WTC11 (cell line): ENCODE measurements around the gene KCNN4. TPM values are rescaled to one million over a fixed set of nuclear protein-coding genes. Genes with fewer than 3 reads are reported as not detected.

ENCODE experiments used
- ATAC-seq: fragments of 200-7000 bp; cut with Tn5 transposase; 2 replicates; pipeline ENCODE4 v1.10.0; 2021; ENCODE audit warnings: mild to moderate bottlenecking, moderate library complexity
- CTCF ChIA-PET: fragments of 300-600 bp; sonication (Branson Sonifier 250); formaldehyde crosslinking; loops from one replicate; lab custom pipeline; 2021; ENCODE audit warnings: antibody characterized with exemption; lab: Charles Lee
- POLR2A ChIA-PET: fragments of 350-600 bp; sonication (Branson Sonifier 250); formaldehyde crosslinking; loops from one replicate; lab custom pipeline; 2021; ENCODE audit warnings: antibody characterized with exemption; lab: Charles Lee
- DNase-seq: peaks from one replicate; pipeline ENCODE4 v3.0.0; 2021; ENCODE audit warnings: low spot score
- H3K27ac Mint-ChIP-seq: 2 replicates; pipeline ENCODE4 v1.8.0; 2021; ENCODE audit warnings: mixed read lengths
- H3K27me3 Mint-ChIP-seq: 2 replicates; pipeline ENCODE4 v1.8.0; 2021; ENCODE audit warnings: low read depth, mild to moderate bottlenecking, moderate library complexity, mixed read lengths
- H3K36me3 Mint-ChIP-seq: 2 replicates; pipeline ENCODE4 v1.8.0; 2021; ENCODE audit warnings: mixed read lengths
- H3K4me1 Mint-ChIP-seq: 2 replicates; pipeline ENCODE4 v1.8.0; 2022; ENCODE audit warnings: mixed read lengths
- H3K4me3 Mint-ChIP-seq: 2 replicates; pipeline ENCODE4 v1.8.0; 2021; ENCODE audit warnings: mild to moderate bottlenecking, moderate library complexity, mixed read lengths
- H3K9me3 Mint-ChIP-seq: 2 replicates; pipeline ENCODE4 v1.8.0; 2021; ENCODE audit warnings: mixed read lengths
- ATF1 ChIP-seq: sonication (generic); formaldehyde crosslinking; IDR thresholded peaks from 2 replicates; pipeline ENCODE4 v1.8.1; 2023; ENCODE audit warnings: mild to moderate bottlenecking, moderate library complexity, missing genetic modification reagents
- FOXK1 ChIP-seq: sonication (generic); formaldehyde crosslinking; IDR thresholded peaks from 2 replicates; pipeline ENCODE4 v1.8.0; 2022; ENCODE audit warnings: mild to moderate bottlenecking, moderate library complexity, missing genetic modification reagents
- GRHL2 ChIP-seq: fragments of 250-450 bp; sonication (Bioruptor Pico); IDR thresholded peaks from 2 replicates; pipeline ENCODE4 v1.8.0; 2022; ENCODE audit warnings: mild to moderate bottlenecking, moderate library complexity; ENCODE audit not compliant: insufficient replicate concordance, severe bottlenecking
- GTF2I ChIP-seq: fragments of 250-450 bp; sonication (Bioruptor Pico); conservative IDR thresholded peaks from 2 replicates; pipeline ENCODE4 v1.4.0; 2021; ENCODE audit warnings: mild to moderate bottlenecking
- HMGA2 ChIP-seq: fragments of 250-450 bp; sonication (Bioruptor Pico); IDR thresholded peaks from 2 replicates; pipeline ENCODE4 v1.4.0; 2021; ENCODE audit warnings: mild to moderate bottlenecking, moderate library complexity
- IRF2 ChIP-seq: sonication (generic); formaldehyde crosslinking; IDR thresholded peaks from 2 replicates; pipeline ENCODE4 v1.8.0; 2022; ENCODE audit warnings: low read depth, missing genetic modification reagents, borderline replicate concordance
- KAT7 ChIP-seq: sonication (generic); formaldehyde crosslinking; IDR thresholded peaks from 2 replicates; pipeline ENCODE4 v1.8.1; 2023; ENCODE audit warnings: missing genetic modification reagents, mild to moderate bottlenecking, borderline replicate concordance
- RELA ChIP-seq: sonication (generic); formaldehyde crosslinking; IDR thresholded peaks from 2 replicates; pipeline ENCODE4 v1.8.1; 2022; ENCODE audit warnings: missing genetic modification reagents, mild to moderate bottlenecking, borderline replicate concordance
- RORB ChIP-seq: fragments of 250-450 bp; sonication (Bioruptor Pico); IDR thresholded peaks from 2 replicates; pipeline ENCODE4 v1.9.0; 2021; ENCODE audit warnings: mild to moderate bottlenecking
- SMAD3 ChIP-seq: sonication (generic); formaldehyde crosslinking; IDR thresholded peaks from 2 replicates; pipeline ENCODE4 v1.8.0; 2022; ENCODE audit warnings: missing genetic modification reagents, mild to moderate bottlenecking, borderline replicate concordance
- TEAD4 ChIP-seq: sonication (generic); formaldehyde crosslinking; IDR thresholded peaks from 2 replicates; pipeline ENCODE4 v1.8.0; 2022; ENCODE audit warnings: mild to moderate bottlenecking, missing genetic modification reagents
- TP53 ChIP-seq: sonication (generic); formaldehyde crosslinking; IDR thresholded peaks from 2 replicates; pipeline ENCODE4 v1.8.1; 2023; ENCODE audit warnings: mild to moderate bottlenecking, missing genetic modification reagents
- ZNF138 ChIP-seq: sonication (generic); formaldehyde crosslinking; conservative IDR thresholded peaks from 2 replicates; pipeline ENCODE4 v1.8.1; 2022; ENCODE audit warnings: mild to moderate bottlenecking, moderate library complexity, missing genetic modification reagents
- ZNF396 ChIP-seq: fragments of 250-450 bp; sonication (Bioruptor Pico); IDR thresholded peaks from 2 replicates; pipeline ENCODE4 v1.8.0; 2021; ENCODE audit warnings: mild to moderate bottlenecking, moderate library complexity, borderline replicate concordance
- total RNA-seq: library from RNA; stranded (reverse); gene quantifications from 3 replicates; pipeline ENCODE4 v1.2.3, GENCODE V29; 2021
- TF ChIP-seq, protein P1 (sequence below): fragments of 200-600 bp; IDR thresholded peaks from 2 replicates; pipeline ENCODE4 v1.8.0; 2022; ENCODE audit warnings: antibody characterized with exemption
- TF ChIP-seq, protein P2 (sequence below): fragments of 250-450 bp; sonication (Bioruptor Pico); IDR thresholded peaks from 2 replicates; pipeline ENCODE4 v2.1.2; 2022; ENCODE audit warnings: mild to moderate bottlenecking, moderate library complexity
- TF ChIP-seq, protein P3 (sequence below): sonication (generic); formaldehyde crosslinking; IDR thresholded peaks from 2 replicates; pipeline ENCODE4 v1.8.0; 2022; ENCODE audit warnings: mild to moderate bottlenecking, missing genetic modification reagents
- TF ChIP-seq, protein P4 (sequence below): sonication (generic); formaldehyde crosslinking; IDR thresholded peaks from 2 replicates; pipeline ENCODE4 v1.8.1; 2023; ENCODE audit warnings: mild to moderate bottlenecking, missing genetic modification reagents, borderline replicate concordance
- TF ChIP-seq, protein P5 (sequence below): sonication (generic); formaldehyde crosslinking; IDR thresholded peaks from 2 replicates; pipeline ENCODE4 v1.8.1; 2022; ENCODE audit warnings: low read depth, mild to moderate bottlenecking, moderate library complexity, missing genetic modification reagents, borderline replicate concordance
- TF ChIP-seq, protein P6 (sequence below): sonication (generic); formaldehyde crosslinking; IDR thresholded peaks from 2 replicates; pipeline ENCODE4 v1.8.1; 2023; ENCODE audit warnings: mild to moderate bottlenecking, missing genetic modification reagents, moderate library complexity

The KCNN4 gene
- total RNA-seq, 1 experiment from 2014 or later = 0.98 TPM

DNA sequence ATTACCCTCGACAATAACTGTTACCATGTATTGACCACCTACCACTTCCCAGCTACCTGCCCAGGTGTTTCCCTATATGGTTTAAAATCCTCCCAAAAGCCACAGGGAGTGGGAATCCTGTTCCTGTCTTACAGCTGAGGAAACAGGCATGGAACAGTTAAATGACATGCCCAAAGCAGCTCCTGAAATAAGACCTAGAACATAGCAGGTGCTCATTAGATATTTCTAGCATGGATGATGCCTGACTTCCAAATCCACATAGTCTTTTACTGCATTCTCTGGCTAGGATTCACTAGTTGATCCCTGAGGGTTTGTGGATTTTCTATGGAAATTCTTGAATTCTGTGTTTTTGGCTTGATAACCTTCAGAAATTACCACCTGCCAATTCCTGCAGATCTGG lies 13.0 kb downstream of the KCNN4 start:
- ChIA-PET POLR2A (interaction anchor here (0.5 kb wide), 1 partner anchor 184 kb away, joined by 3 read pairs; no protein-coding TSS in a partner anchor), CTCF (interaction anchor here (0.6 to 5.3 kb wide), 9 partner anchors 8 to 109 kb away, joined by 3 to 101 read pairs (median 11); partner anchors contain the start of genes KCNN4 and SMG9)
- Mint-ChIP-seq H3K9me3 (no peaks in the 10 kb centered on the region), H3K36me3 (no peaks in the 10 kb centered on the region), H3K27ac (no peak overlapping the region), H3K27me3 (peaks cover 36% of the 10 kb centered on the region), H3K4me1 (peaks cover 9% of the 10 kb centered on the region), H3K4me3 (no peak overlapping the region)
- TF ChIP-seq, protein P1, sequence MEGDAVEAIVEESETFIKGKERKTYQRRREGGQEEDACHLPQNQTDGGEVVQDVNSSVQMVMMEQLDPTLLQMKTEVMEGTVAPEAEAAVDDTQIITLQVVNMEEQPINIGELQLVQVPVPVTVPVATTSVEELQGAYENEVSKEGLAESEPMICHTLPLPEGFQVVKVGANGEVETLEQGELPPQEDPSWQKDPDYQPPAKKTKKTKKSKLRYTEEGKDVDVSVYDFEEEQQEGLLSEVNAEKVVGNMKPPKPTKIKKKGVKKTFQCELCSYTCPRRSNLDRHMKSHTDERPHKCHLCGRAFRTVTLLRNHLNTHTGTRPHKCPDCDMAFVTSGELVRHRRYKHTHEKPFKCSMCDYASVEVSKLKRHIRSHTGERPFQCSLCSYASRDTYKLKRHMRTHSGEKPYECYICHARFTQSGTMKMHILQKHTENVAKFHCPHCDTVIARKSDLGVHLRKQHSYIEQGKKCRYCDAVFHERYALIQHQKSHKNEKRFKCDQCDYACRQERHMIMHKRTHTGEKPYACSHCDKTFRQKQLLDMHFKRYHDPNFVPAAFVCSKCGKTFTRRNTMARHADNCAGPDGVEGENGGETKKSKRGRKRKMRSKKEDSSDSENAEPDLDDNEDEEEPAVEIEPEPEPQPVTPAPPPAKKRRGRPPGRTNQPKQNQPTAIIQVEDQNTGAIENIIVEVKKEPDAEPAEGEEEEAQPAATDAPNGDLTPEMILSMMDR = no peak
- TF ChIP-seq IRF2 (CRISPR knock-in tag) (no peak), ATF1 (CRISPR knock-in tag) (no peak), SMAD3 (CRISPR knock-in tag) (no peak)
- TF ChIP-seq, protein P2, sequence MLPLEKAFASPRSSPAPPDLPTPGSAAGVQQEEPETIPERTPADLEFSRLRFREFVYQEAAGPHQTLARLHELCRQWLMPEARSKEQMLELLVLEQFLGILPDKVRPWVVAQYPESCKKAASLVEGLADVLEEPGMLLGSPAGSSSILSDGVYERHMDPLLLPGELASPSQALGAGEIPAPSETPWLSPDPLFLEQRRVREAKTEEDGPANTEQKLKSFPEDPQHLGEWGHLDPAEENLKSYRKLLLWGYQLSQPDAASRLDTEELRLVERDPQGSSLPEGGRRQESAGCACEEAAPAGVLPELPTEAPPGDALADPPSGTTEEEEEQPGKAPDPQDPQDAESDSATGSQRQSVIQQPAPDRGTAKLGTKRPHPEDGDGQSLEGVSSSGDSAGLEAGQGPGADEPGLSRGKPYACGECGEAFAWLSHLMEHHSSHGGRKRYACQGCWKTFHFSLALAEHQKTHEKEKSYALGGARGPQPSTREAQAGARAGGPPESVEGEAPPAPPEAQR = no peak
- TF ChIP-seq, protein P3, sequence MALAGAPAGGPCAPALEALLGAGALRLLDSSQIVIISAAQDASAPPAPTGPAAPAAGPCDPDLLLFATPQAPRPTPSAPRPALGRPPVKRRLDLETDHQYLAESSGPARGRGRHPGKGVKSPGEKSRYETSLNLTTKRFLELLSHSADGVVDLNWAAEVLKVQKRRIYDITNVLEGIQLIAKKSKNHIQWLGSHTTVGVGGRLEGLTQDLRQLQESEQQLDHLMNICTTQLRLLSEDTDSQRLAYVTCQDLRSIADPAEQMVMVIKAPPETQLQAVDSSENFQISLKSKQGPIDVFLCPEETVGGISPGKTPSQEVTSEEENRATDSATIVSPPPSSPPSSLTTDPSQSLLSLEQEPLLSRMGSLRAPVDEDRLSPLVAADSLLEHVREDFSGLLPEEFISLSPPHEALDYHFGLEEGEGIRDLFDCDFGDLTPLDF = no peak
- ATAC-seq = no peak
- DNase-seq = no peak

DNA sequence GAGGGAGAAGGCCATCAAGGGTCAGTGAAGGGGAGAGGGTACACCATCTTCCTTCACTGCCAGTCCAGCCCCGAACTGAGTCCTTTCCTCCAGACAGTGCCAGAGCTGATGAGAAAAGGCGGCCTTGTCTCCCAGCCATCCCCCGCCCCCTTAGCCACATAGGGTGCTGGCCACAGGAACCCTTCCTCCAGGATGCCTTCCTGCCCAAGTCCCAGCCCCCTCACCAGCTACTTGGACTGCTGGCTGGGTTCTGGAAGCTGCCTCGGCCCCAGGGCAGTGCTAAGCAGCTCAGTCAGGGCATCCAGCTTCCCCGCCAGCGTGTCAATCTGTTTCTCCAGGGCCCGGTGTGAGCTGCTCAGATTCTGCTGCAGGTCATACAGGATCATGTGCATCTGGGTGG lies 13.5 kb downstream of the KCNN4 start:
- POLR2A ChIA-PET = interaction anchor here (0.5 kb wide), 1 partner anchor 184 kb away, joined by 3 read pairs; no protein-coding TSS in a partner anchor
- Mint-ChIP-seq H3K27me3 (peaks cover 31% of the 10 kb centered on the region), H3K9me3 (no peaks in the 10 kb centered on the region), H3K36me3 (no peaks in the 10 kb centered on the region), H3K27ac (no peak overlapping the region), H3K4me3 (no peak overlapping the region), H3K4me1 (peaks cover 9% of the 10 kb centered on the region)
- DNase-seq (no peak), ATAC-seq (no peak)
- CTCF ChIA-PET = interaction anchor here (0.7 to 5.3 kb wide), 9 partner anchors 10 to 46 kb away, joined by 3 to 101 read pairs (median 22); partner anchors contain the start of genes KCNN4 and SMG9
- TF ChIP-seq GRHL2 (no peak), KAT7 (CRISPR knock-in tag) (no peak), HMGA2 (CRISPR knock-in tag) (no peak), ZNF138 (no peak), RELA (CRISPR knock-in tag) (no peak), RORB (CRISPR knock-in tag) (no peak), TEAD4 (CRISPR knock-in tag) (no peak), IRF2 (CRISPR knock-in tag) (no peak), TP53 (no peak), ZNF396 (CRISPR knock-in tag) (no peak), FOXK1 (CRISPR knock-in tag) (no peak), GTF2I (CRISPR knock-in tag) (no peak)
- TF ChIP-seq, protein P4, sequence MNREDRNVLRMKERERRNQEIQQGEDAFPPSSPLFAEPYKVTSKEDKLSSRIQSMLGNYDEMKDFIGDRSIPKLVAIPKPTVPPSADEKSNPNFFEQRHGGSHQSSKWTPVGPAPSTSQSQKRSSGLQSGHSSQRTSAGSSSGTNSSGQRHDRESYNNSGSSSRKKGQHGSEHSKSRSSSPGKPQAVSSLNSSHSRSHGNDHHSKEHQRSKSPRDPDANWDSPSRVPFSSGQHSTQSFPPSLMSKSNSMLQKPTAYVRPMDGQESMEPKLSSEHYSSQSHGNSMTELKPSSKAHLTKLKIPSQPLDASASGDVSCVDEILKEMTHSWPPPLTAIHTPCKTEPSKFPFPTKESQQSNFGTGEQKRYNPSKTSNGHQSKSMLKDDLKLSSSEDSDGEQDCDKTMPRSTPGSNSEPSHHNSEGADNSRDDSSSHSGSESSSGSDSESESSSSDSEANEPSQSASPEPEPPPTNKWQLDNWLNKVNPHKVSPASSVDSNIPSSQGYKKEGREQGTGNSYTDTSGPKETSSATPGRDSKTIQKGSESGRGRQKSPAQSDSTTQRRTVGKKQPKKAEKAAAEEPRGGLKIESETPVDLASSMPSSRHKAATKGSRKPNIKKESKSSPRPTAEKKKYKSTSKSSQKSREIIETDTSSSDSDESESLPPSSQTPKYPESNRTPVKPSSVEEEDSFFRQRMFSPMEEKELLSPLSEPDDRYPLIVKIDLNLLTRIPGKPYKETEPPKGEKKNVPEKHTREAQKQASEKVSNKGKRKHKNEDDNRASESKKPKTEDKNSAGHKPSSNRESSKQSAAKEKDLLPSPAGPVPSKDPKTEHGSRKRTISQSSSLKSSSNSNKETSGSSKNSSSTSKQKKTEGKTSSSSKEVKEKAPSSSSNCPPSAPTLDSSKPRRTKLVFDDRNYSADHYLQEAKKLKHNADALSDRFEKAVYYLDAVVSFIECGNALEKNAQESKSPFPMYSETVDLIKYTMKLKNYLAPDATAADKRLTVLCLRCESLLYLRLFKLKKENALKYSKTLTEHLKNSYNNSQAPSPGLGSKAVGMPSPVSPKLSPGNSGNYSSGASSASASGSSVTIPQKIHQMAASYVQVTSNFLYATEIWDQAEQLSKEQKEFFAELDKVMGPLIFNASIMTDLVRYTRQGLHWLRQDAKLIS (CRISPR knock-in tag) = no peak
- TF ChIP-seq, protein P2 = no peak
- TF ChIP-seq, protein P5, sequence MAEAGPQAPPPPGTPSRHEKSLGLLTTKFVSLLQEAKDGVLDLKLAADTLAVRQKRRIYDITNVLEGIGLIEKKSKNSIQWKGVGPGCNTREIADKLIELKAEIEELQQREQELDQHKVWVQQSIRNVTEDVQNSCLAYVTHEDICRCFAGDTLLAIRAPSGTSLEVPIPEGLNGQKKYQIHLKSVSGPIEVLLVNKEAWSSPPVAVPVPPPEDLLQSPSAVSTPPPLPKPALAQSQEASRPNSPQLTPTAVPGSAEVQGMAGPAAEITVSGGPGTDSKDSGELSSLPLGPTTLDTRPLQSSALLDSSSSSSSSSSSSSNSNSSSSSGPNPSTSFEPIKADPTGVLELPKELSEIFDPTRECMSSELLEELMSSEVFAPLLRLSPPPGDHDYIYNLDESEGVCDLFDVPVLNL (CRISPR knock-in tag) = no peak
- TF ChIP-seq, protein P3 = no peak
- TF ChIP-seq, protein P6, sequence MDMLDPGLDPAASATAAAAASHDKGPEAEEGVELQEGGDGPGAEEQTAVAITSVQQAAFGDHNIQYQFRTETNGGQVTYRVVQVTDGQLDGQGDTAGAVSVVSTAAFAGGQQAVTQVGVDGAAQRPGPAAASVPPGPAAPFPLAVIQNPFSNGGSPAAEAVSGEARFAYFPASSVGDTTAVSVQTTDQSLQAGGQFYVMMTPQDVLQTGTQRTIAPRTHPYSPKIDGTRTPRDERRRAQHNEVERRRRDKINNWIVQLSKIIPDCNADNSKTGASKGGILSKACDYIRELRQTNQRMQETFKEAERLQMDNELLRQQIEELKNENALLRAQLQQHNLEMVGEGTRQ = no peak
